CD4-positive, alpha-beta T cell treated with Interleukin-12 subunit alpha and Interleukin-12 subunit beta, for 1 hour (primary cell): Measurements from ENCODE around the gene GFOD2.

ENCODE experiments used
- DNase-seq: peaks from one replicate; pipeline ENCODE4 v3.0.0-alpha.2; 2020

The GFOD2 gene

DNA sequence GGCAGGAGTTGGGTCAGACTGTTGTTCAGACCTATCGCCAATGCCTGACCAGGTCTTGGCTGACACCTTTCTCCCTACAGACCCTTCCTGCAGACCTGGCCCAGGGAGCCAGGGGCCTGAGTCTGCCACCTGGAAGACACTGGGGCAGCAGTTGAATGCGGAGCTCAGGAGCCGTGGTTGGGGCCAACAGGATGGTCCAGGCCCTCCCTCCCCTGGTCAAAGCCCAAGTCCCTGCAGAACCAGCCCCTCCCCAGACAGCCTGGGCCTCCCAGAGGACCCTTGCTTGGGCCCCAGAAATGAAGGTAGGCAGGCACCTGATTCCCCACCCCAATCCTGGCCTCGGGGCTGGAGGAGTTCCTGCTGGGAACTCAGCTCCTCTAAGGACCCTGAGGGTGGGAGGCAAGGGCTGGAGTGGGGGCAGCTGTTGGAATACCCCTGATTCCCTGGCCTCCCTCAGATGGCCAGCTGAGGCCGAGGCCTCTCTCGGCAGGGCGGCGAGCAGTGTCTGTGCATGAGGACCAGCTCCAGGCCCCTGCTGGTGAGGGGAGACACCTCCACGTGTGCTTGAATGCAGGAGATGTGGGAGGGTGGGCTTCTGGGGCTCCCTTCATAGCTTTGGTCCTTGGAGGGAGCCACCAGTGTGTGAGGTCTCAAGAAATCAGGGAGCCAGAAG, 62.6 kb downstream of the GFOD2 start:
- no peak for DNase-seq

DNA sequence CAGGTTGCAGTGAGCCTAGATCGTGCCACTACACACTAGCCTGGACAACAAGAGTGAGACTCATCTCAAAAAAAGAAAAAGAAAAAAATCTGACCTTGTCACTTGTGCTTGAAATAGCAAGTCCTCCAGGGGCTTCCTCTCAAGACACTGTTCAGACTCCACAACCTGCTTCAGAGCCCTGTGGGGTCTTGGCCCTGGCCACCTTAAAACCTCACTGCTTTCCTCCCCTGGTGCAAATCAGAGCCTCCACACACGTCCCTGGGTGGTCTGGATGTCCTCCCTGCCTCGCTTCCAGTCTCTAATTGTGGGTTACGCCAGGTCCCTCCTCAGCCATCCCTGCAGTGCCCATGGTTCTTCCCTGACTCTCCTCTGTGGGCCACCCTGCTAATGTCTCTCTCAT, 63.8 kb downstream of the GFOD2 start:
- no peak for DNase-seq

- DNase-seq: no peak
Observed at GRCh38 chr16:67654403-67654911, 64.7 kb downstream of the GFOD2 start.

DNA sequence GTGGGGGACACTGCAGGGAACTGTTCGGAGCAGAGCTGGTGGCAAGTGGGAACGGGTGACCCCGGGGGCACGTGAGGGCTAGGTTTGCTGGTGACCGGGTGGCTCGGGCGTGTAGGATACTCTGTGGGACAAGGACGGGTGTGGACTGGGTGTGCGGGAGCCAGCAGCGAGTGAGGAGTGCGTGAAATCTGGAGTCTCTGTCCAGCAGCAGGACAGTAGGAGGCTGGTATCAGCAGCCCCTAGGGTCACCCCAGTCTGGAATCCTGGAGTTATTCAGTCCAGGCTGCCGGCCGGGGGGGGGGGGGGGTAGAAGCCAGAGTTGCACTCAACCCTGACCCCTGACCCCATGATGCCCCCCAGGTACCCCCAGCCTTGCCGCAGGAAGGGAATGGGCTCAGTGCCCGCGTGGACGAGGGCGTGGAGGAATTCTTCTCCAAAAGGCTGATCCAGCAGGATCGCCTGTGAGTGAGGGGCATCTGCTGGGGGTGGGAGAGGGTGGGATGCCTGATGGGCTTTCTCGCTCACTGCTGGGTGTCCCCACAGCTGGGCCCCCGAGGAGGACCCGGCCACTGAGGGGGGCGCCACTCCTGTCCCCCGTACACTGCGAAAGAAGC, 65.2 kb downstream of the GFOD2 start:
- DNase-seq: no peak

- no peak for DNase-seq
Observed at GRCh38 chr16:67653128-67653788, 65.9 kb downstream of the GFOD2 start.

GRCh38 chr16:67652578-67653127, 66.5 kb downstream of the GFOD2 start:
- no peak for DNase-seq

DNA sequence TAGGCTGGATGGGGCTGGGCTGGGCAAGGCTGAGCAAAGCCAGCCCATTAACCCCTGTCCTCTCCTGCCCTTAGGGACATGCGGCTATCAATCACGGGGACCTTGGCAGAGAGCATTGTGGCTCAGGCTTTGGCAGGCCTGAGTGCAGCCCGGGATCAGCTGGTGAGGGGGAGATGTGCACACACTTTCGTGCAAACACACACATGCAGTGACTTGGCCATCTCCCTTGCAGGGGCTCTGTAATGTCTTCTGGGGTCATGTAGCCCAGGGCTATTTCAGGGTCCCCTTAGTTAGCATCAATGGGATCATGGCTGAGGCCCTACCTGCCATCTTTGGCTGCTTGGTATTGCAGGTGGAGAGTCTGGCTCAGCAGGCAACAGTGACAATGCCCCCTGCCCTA, 67.3 kb downstream of the GFOD2 start:
- no peak for DNase-seq

DNA sequence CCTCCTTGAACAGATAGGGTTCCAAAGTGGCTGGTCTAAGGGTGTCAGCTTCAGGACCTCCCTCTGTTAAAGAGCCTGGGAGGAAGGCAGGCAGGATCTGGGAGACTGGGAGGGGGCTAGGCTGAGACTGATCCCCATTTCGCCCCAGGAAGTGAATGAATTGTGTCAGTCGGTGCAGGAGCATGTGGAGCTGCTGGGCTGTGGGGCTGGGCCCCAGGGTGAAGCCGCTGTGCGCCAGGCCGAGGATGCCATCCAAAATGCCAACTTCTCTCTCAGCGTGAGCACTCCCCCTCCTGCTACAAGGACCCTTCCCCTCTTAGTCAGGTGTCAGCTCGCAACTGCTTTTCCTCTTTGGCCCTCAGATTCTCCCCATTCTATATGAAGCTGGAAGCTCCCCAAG, 68.1 kb downstream of the GFOD2 start:
- DNase-seq: no peak

- DNase-seq: no peak
Observed at GRCh38 chr16:67650023-67650422, 69.1 kb downstream of the GFOD2 start.

DNA sequence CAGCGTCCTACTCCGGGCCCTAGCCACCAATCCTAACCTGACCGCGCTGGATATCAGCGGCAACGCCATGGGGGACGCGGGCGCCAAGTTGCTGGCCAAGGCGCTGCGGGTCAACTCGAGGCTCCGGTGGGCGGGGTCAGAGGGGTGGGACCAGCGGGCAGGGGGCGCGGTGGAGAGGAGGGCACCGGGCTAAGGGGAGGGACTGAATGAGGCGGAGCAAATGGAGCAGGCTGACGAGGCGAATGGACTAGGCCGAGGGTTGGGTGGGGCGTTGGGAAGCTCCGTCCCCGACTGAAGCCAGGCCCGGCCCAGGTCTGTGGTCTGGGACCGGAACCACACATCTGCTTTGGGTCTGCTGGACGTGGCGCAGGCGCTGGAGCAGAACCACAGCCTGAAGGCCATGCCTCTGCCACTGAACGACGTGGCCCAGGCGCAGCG, 69.6 kb downstream of the GFOD2 start:
- DNase-seq: no peak

GRCh38 chr16:67648764-67649407, 70.2 kb downstream of the GFOD2 start:
- no peak for DNase-seq

- no peak for DNase-seq
Observed at GRCh38 chr16:67648088-67648763, 70.9 kb downstream of the GFOD2 start.

GRCh38 chr16:67647681-67648080, 71.4 kb downstream of the GFOD2 start:
- no peak for DNase-seq

DNA sequence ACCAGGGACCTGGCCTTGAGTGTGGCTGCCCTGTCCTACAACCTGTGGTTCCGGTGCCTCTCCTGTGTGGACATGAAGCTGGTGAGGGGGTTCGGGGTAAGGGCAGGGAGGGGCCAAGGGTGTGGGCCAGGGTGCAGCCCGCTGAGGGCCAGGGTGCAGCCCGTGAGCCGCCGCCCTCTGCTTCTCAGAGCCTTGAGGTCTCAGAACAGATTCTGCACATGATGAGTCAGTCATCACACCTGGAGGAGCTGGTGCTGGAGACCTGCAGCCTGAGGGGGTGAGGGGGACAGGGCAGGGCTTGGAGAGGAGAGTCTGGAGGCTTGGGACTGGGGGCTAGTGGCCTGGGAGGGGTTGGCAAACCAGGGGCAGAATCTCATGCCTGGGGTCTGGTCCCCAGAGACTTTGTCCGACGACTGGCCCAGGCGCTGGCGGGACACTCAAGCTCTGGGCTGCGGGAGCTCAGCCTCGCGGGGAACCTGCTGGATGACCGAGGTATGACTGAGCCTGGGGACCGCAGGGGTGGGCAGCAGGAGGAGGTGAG, 71.9 kb downstream of the GFOD2 start:
- no peak for DNase-seq

- DNase-seq: no peak
Observed at GRCh38 chr16:67645397-67646121, 73.6 kb downstream of the GFOD2 start.

GRCh38 chr16:67644038-67644437, 75.1 kb downstream of the GFOD2 start:
- DNase-seq: no peak

- no peak for DNase-seq
Observed at GRCh38 chr16:67641779-67642708, 77.1 kb downstream of the GFOD2 start.

DNA sequence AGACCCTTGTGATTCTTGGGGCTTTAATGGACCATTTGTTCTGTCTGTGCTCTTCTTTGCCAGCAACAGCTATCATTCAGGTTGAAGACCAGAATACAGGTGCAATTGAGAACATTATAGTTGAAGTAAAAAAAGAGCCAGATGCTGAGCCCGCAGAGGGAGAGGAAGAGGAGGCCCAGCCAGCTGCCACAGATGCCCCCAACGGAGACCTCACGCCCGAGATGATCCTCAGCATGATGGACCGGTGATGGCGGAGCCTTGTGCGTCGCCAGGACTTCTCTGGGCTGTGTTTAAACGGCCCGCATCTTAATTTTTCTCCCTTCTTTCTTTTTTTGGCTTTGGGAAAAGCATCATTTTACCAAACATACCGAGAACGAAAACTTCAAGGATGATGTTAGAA, 81.5 kb downstream of the GFOD2 start:
- DNase-seq: no peak

DNA sequence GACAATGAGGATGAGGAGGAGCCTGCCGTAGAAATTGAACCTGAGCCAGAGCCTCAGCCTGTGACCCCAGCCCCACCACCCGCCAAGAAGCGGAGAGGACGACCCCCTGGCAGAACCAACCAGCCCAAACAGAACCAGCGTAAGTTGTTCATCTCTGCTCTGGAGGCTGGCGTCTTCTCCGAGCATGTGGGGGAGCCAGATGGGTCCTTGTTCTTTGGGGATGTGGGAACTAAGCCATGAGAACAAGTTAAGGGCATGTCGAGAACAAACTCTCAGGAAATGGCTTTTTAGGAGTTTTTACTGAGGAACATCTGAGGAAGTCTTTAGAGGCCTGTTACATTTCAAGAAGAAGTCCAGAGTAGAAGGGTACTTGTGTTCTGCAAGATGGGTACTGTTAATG, 82.4 kb downstream of the GFOD2 start:
- no peak for DNase-seq

DNA sequence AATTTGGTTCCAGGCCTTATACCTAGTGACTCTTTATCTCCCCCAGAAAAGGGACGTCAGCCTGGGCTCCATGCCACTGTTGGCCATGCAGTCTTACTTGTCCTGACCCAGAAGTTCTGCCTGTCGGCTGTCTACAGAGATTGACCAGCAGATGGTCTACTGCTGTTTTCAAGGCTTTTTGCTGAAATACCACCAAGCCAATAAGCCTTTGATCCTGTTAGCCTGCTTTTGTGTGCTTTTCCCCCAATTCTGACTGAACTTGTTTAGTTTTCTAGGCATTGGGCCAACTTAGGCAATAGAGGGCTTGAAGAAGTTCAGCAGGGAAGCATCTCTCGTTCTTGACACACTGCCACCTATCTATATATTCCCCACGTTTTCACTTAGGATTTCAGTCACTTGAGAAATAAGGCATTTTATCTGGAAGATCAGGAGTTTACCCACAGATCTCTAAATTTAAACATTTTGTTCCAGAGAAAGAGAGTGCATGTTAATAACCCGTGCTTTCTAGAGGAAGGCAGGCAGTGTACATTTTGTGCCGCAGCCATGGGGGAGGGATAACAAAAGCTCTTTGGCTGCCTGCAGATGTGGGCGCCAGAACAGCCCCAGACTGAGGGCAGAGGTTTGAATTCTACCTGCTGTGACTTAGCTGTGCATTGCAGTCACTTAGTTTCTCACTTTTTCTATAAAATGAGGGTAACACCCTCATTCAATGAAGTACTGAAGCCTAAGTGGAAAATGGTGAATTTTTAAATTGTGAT, 86.5 kb downstream of the GFOD2 start:
- no peak for DNase-seq
